Hematopoietic multipotent progenitor cell treated with erythropoietin and hydrocortisone succinate and interleukin-3 and kit ligand, for 15 days (in vitro differentiated cells): Measurements from ENCODE around the gene TRIM44.

Experiments
- DNase-seq: peaks from one replicate; pipeline ENCODE4 v3.0.0-alpha.2; 2015; ENCODE audit warnings: low spot score

The TRIM44 gene, protein sequence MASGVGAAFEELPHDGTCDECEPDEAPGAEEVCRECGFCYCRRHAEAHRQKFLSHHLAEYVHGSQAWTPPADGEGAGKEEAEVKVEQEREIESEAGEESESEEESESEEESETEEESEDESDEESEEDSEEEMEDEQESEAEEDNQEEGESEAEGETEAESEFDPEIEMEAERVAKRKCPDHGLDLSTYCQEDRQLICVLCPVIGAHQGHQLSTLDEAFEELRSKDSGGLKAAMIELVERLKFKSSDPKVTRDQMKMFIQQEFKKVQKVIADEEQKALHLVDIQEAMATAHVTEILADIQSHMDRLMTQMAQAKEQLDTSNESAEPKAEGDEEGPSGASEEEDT

DNA sequence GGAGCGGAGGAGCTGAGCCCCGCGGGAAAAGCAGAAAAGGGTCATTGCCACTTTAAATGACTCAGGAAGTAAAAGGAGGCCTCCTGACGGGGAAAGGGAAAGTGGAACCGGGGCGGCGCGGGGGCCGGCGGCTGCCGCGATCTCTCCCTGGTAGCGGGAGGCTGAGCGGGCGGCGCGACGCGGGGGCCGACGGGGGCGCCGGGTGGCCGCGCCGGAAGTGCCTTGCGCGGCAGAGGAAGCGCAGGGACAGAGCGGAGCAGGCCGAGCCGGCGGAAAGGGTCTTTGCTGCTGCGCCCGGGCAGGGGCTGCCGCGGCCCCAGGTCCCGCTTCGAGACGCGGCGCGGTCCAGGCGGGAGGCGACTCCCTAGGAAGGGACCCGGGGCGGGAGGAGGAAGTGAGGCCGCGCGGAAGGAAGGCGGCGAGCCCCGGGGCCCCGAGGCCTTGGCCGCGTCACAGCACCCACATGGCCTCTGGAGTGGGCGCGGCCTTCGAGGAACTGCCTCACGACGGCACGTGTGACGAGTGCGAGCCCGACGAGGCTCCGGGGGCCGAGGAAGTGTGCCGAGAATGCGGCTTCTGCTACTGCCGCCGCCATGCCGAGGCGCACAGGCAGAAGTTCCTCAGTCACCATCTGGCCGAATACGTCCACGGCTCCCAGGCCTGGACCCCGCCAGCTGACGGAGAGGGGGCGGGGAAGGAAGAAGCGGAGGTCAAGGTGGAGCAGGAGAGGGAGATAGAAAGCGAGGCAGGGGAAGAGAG lies at the start of gene TRIM44:
TSS of gene TRIM44 (plus strand) at position 127 of the 759 bp plus-strand sequence. CDS start at position 464, 337 bp downstream.
- DNase-seq = no peak

GRCh38 chr11:35614939-35615569 lies 47.5 kb upstream of the TRIM44 start:
- DNase-seq = no peak

- DNase-seq = peak; percentile 58
These were observed 46.4 kb upstream of the TRIM44 start for GRCh38 chr11:35615921-35616900.

GRCh38 chr11:35617316-35617686 lies 45.3 kb upstream of the TRIM44 start:
- no peak for DNase-seq

DNA sequence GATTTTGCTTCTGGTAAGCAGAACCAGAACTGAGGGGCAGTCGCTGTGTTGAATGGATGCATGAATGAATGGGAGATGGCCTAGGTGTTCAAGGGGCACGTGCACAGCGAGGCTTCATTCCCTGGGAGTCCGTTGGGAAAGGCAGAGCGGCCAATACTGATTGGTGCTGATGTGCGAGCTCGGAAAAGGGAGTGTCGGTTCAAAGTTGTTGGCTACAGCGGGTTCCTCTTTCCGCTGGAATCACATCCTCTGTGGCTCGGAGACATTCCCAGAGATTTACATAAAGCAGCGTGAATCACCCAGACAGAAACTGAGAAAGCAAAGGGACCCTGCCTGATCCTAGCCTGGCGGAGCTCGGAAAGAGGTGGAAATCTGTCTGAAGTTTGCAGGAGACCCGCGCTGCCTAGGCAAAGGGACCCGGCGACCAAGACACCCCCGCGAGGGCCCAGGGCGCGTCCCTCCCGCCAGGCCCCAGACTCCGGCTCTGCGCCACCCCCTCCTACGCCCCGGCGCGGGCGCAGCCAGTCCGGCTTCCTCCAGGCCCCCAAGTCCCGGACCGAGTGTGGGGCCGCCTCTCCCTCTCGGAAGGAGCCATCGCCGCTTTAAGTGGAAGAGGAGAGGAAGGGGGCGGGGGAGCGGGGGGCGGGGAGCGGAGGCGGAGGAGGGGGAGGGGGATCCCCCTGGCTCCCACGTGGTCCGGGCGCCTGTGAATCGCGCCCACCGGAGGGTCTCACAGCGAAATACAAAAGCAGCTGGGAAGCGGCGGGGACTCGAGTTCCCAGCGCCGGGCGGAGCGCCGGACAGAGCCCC lies 44.7 kb upstream of the TRIM44 start, which contains the start of gene FJX1:
TSS of gene FJX1 (plus strand) at position 774 of the 810 bp plus-strand sequence. CDS start 177 bp downstream, outside the sequence.
- DNase-seq = no peak

DNA sequence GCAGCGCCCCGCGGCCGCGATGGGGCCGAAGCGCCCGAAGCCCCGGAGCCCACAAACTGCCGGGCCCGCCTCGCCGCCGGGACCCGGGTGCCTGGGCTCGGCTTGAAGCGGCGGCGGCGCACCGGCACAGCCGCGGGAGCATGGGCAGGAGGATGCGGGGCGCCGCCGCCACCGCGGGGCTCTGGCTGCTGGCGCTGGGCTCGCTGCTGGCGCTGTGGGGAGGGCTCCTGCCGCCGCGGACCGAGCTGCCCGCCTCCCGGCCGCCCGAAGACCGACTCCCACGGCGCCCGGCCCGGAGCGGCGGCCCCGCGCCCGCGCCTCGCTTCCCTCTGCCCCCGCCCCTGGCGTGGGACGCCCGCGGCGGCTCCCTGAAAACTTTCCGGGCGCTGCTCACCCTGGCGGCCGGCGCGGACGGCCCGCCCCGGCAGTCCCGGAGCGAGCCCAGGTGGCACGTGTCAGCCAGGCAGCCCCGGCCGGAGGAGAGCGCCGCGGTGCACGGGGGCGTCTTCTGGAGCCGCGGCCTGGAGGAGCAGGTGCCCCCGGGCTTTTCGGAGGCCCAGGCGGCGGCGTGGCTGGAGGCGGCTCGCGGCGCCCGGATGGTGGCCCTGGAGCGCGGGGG lies 44.0 kb upstream of the TRIM44 start:
- DNase-seq = no peak

DNA sequence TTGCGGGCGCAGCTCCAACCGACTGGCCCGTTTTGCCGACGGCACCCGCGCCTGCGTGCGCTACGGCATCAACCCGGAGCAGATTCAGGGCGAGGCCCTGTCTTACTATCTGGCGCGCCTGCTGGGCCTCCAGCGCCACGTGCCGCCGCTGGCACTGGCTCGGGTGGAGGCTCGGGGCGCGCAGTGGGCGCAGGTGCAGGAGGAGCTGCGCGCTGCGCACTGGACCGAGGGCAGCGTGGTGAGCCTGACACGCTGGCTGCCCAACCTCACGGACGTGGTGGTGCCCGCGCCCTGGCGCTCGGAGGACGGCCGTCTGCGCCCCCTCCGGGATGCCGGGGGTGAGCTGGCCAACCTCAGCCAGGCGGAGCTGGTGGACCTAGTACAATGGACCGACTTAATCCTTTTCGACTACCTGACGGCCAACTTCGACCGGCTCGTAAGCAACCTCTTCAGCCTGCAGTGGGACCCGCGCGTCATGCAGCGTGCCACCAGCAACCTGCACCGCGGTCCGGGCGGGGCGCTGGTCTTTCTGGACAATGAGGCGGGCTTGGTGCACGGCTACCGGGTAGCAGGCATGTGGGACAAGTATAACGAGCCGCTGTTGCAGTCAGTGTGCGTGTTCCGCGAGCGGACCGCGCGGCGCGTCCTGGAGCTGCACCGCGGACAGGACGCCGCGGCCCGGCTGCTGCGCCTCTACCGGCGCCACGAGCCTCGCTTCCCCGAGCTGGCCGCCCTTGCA lies 43.3 kb upstream of the TRIM44 start:
- DNase-seq = no peak

DNA sequence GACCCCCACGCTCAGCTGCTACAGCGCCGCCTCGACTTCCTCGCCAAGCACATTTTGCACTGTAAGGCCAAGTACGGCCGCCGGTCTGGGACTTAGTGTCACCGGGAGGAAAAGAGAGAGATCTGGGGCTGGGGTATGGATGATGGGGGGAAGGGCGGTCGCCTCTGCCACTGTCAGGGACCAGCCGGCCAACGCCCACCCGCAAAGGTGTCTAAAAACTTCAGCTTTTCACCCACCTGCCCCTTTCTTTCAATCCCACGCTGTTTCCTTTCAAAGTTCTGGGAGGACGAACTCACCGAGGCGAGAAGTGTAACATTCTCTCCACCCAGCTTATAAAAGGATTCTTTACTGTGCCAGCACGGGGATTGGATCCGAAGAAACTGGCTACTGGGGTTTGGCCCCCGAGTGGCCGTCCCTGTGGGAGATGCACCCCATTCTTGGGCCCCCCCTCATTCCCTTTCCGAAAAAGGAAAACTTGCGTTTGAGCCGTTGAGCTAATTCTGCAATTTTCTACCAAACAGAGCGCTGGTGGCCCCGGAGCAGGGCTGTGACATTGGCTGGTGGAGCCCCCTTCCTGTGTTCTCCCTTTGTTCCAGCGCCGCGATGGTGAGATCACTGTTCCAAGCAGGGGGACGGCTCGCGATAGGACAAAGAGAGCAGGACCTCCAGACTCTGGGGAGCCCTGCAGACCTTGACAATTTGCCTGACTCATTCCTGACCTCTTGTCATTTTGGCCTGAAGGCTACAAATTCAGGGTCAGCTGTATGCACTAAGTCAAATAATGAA lies 42.5 kb upstream of the TRIM44 start:
- DNase-seq = no peak

DNA sequence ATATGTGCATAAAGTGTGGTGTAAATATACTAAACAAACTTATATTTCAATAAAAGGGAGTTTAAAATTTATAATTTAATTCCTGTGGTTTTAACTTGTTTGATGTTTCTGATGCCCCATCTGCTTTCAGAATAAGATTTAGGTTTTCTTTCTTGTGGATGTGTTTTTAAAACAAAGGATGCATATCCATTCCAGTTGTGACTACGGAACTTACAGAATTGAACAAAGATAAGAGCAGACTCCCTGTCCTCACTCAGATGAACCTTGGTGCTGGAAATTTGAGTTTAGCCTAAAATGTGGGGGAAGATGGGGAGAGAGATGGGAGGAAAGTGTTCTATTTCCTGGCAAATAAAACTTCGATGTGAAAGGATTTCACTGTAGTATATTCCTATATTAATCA lies 41.8 kb upstream of the TRIM44 start:
- DNase-seq = no peak

DNA sequence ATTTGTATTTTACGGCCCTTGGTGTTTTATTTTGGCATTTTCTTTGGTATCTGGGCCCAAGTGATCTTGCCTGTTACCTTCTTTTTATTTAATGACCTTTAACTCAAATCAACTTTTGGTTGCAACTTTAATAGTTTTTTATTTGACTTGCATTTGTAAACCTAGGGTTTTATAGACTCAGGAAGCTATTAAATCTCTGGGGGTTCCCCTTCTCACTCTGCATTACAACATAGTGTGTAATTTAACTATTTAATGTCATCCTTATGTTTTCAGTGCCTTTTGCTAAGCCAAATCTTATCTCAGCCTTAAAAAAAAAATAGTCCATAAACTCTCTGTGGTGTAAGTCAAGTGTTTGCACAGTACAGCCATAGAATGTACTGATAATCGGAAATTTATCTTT lies 41.0 kb upstream of the TRIM44 start:
- no peak for DNase-seq

GRCh38 chr11:35622070-35622469 lies 40.5 kb upstream of the TRIM44 start:
- DNase-seq = no peak

DNA sequence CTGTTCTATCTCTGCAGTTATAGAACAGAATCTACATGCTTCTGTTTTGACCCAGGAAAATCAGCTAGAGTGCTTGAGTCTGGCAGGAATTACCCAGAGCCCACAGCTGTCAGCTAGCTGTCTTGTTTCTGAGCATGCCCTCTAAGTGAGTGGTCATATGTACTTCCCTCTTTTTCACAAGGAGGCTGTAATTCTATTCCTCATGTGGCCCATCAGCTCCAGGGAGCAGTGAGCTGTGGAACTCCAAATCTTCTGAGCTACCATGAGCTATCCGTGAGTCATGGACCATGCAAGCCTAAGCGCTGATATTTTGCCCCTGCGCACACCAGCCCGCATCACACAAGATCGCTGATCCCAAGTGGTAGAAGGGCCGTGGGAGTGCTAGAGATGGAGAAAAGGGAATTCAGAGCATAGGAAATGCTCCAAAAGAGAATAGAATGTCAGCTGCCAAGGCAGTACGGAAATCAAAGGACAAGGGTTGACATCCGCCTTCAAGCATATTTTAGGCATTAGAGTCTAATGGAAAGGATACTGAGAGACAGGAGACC lies 38.9 kb upstream of the TRIM44 start:
- DNase-seq = no peak

DNA sequence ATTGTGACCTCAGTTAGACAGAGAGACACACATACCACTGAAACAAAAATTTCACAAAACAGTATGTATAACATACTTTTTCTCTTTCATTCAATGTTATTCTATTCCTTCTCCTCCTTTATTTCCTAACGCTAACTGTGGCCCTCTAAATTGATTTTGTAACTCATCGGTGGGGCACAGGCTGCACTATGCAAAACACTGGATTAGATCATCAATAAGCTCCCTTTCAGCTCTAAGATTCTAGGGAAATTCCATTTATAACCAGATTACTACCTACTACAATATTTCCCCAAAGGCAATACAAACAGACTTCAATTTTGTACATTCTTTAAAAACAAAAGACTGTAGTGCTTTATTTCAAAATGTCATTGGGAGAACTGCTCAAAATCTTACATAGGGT lies 38.3 kb upstream of the TRIM44 start:
- no peak for DNase-seq

DNA sequence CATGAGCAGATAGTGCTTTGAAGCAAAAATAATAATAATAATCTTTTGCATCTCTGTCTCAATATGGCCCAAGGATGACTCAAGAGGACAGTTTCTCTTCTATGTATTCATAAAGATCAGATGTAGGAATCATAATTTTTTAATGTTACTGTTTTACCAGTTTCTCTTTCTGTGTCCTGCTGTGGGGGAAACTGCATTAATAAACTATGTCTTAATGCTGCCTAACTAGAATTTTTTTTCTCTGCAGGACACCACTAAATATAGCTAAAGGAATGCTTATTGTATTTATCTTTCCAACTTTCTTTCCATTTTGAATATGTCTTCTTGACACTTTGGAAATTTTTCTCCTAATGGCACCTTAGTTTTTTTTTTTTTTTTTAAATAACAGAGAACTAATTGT lies 37.8 kb upstream of the TRIM44 start:
- DNase-seq = no peak

GRCh38 chr11:35626501-35626900 lies 36.1 kb upstream of the TRIM44 start:
- DNase-seq = no peak

DNA sequence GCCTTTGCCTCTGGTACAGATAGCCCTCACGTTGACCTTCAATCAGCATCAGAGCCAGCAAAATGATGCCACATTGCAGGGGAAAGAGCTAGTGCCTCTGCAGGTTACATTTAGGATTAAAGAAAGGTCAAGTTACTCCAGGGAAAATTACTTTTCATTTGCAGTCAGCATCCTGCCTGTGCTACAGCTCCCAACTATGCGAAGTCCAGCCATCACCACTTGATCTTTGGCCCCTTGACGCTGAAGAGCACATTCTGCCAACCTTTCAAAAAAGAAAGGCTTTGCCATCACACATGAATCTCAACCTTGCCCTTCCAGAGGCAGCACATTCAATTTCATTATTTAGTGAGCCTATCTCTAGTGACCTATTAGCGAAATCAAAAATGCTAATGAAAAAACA lies 33.1 kb upstream of the TRIM44 start:
- DNase-seq = no peak

DNA sequence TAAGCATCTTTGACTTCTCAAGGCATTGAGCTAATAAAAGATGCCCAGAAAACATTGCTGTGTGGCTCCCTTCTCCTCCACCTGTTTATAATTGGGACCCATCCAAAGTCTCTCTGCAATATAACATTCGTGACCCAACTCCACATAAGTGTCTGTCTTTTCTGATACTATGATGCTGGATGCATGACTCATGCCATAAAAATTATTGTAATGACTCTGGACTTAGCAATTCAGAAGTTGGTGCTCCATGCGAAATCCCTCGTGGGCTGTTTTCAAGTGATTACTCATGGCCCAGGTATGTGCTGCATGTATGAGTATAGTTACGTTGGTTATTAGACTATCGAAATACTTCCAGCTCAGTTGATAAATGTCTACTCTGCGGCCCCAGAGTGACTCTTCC lies 32.7 kb upstream of the TRIM44 start:
- no peak for DNase-seq

- DNase-seq = no peak
These were observed 30.7 kb upstream of the TRIM44 start for GRCh38 chr11:35631891-35632290.

DNA sequence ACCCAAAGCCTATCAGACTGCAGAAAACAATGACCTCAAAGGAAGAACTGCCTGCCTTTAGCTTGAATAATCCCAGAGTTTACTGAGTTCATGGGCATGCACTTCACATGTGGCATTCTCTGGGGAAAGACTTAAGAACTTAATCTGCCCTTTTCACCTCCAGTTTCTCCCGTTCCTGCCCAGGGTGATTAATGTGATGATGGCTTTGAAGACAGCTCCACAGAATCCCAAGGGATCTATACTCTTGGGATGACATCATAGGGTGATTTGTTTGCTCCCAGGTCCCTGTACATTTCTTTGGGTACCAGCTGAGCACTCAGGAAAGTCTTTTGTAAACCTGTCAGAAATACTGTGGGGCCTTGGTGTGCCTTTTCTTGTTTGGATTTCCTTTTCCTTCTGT lies 30.3 kb upstream of the TRIM44 start:
- no peak for DNase-seq
